Measurements from ENCODE around the gene RPL36AL. TPM values are rescaled to one million over a fixed set of nuclear protein-coding genes. Genes with fewer than 3 reads are reported as not detected.
"Not testable (repeated sequence)": the region's sequence is repeated elsewhere in the genome, so short reads cannot be mapped to it uniquely, and the experiment has no call there.

Gene RPL36AL
- 165 and 336 TPM in 2 replicates for total RNA-seq (2014; rRNA removed; shearing (Covaris generic))

GRCh38 chr14:49620182-49621113 lies at the start of gene RPL36AL, which contains the start of gene MGAT2:
RPL36AL (minus strand) TSS chr14:49620626; CDS start chr14:49619104, 1,522 bp downstream.
MGAT2 (plus strand) TSS chr14:49620799; CDS start chr14:49621269, 470 bp downstream.
- H3K36me3 ChIP-seq, result peaks cover 69% of the 10 kb centered on the region
- no peaks in the 10 kb centered on the region for H3K27me3 ChIP-seq (replicated peaks)
- peak within 1 kb of the TSS; percentile 73 for H3K4me3 ChIP-seq
- peak; percentile 92 to 98 for DNase-seq (ENCODE audit: low read depth in 1 of 2, low spot score in 2 of 2)
- peak within 1 kb of the TSS; percentile 80 for H3K27ac ChIP-seq
- H3K9me3 ChIP-seq (replicated peaks), result no peaks in the 10 kb centered on the region
- H3K4me1 ChIP-seq (replicated peaks), result peaks cover 37% of the 10 kb centered on the region

- H3K9me3 ChIP-seq (replicated peaks), result no peaks in the 10 kb centered on the region
- H3K4me1 ChIP-seq (replicated peaks), result no peaks in the 10 kb centered on the region
- no peaks in the 10 kb centered on the region for H3K27me3 ChIP-seq (replicated peaks)
- no peak for DNase-seq (ENCODE audit: low read depth in 1 of 2, low spot score in 2 of 2)
- peaks cover 8% of the 10 kb centered on the region; the same call in 1 of the 2 replicates for H3K36me3 ChIP-seq
- no peak overlapping the region for H3K4me3 ChIP-seq
- no peak overlapping the region for H3K27ac ChIP-seq
These were observed 39.4 kb upstream of the RPL36AL start for GRCh38 chr14:49659526-49660455.

GRCh38 chr14:49657500-49657899 lies 37.1 kb upstream of the RPL36AL start:
- not testable (repeated sequence) for H3K27ac ChIP-seq; H3K4me1 ChIP-seq (replicated peaks)

GRCh38 chr14:49654511-49654910 lies 34.1 kb upstream of the RPL36AL start:
- H3K36me3 ChIP-seq, result peaks cover 7% of the 10 kb centered on the region
- no peak for DNase-seq (ENCODE audit: low read depth in 1 of 2, low spot score in 2 of 2)
- no peaks in the 10 kb centered on the region for H3K4me1 ChIP-seq (replicated peaks)
- no peaks in the 10 kb centered on the region for H3K27me3 ChIP-seq (replicated peaks)
- H3K4me3 ChIP-seq, result no peak overlapping the region
- H3K9me3 ChIP-seq (replicated peaks), result no peaks in the 10 kb centered on the region
- no peak overlapping the region for H3K27ac ChIP-seq

More at GRCh38 chr14:49657500-49657899, 37.1 kb upstream of the RPL36AL start:
- H3K27me3 ChIP-seq (replicated peaks); H3K4me3 ChIP-seq; H3K36me3 ChIP-seq; DNase-seq (ENCODE audit: low read depth in 1 of 2, low spot score in 2 of 2); H3K9me3 ChIP-seq (replicated peaks): not testable (repeated sequence)

GRCh38 chr14:49653508-49653907 lies 33.1 kb upstream of the RPL36AL start:
- no peaks in the 10 kb centered on the region for H3K9me3 ChIP-seq (replicated peaks)
- peaks cover 4% of the 10 kb centered on the region for H3K36me3 ChIP-seq

GRCh38 chr14:49642163-49642562 lies 21.7 kb upstream of the RPL36AL start:
- Histone ChIP-seq H3K36me3 (peaks cover 42% of the 10 kb centered on the region), H3K27me3 (replicated peaks) (no peaks in the 10 kb centered on the region), H3K9me3 (replicated peaks) (no peaks in the 10 kb centered on the region), H3K4me1 (replicated peaks) (no peaks in the 10 kb centered on the region; the same call in 1 of the 2 replicates), H3K27ac (no peak overlapping the region), H3K4me3 (no peak overlapping the region)
- no peak for DNase-seq (ENCODE audit: low read depth in 1 of 2, low spot score in 2 of 2)

More at GRCh38 chr14:49653508-49653907, 33.1 kb upstream of the RPL36AL start:
- H3K27me3 ChIP-seq (replicated peaks), result no peaks in the 10 kb centered on the region
- no peaks in the 10 kb centered on the region for H3K4me1 ChIP-seq (replicated peaks)
- H3K4me3 ChIP-seq, result no peak overlapping the region
- no peak for DNase-seq (ENCODE audit: low read depth in 1 of 2, low spot score in 2 of 2)
- H3K27ac ChIP-seq, result no peak overlapping the region

- H3K4me3 ChIP-seq, result no peak overlapping the region
These were observed 21.3 kb upstream of the RPL36AL start for GRCh38 chr14:49641697-49642129.

GRCh38 chr14:49640540-49641417 lies 20.4 kb upstream of the RPL36AL start:
- no peak for DNase-seq (ENCODE audit: low read depth in 1 of 2, low spot score in 2 of 2)
- peaks cover 43% of the 10 kb centered on the region for H3K36me3 ChIP-seq
- no peak overlapping the region for H3K27ac ChIP-seq
- H3K4me3 ChIP-seq, result no peak overlapping the region
- H3K27me3 ChIP-seq (replicated peaks), result no peaks in the 10 kb centered on the region
- H3K9me3 ChIP-seq (replicated peaks), result no peaks in the 10 kb centered on the region
- peaks cover 7% of the 10 kb centered on the region for H3K4me1 ChIP-seq (replicated peaks)

More at GRCh38 chr14:49641697-49642129, 21.3 kb upstream of the RPL36AL start:
- DNase-seq (ENCODE audit: low read depth in 1 of 2, low spot score in 2 of 2), result peak in 1 of 2 experiments; percentile 2
- Histone ChIP-seq H3K4me1 (replicated peaks) (no peaks in the 10 kb centered on the region; the same call in 1 of the 2 replicates), H3K27ac (no peak overlapping the region), H3K27me3 (replicated peaks) (no peaks in the 10 kb centered on the region), H3K36me3 (peaks cover 41% of the 10 kb centered on the region), H3K9me3 (replicated peaks) (no peaks in the 10 kb centered on the region)

GRCh38 chr14:49637534-49638078 lies 17.2 kb upstream of the RPL36AL start:
- Histone ChIP-seq H3K9me3 (replicated peaks) (no peaks in the 10 kb centered on the region), H3K27ac (no peak overlapping the region), H3K27me3 (replicated peaks) (no peaks in the 10 kb centered on the region), H3K4me3 (no peak overlapping the region), H3K36me3 (peaks cover 49% of the 10 kb centered on the region), H3K4me1 (replicated peaks) (peaks cover 12% of the 10 kb centered on the region)
- no peak for DNase-seq (ENCODE audit: low read depth in 1 of 2, low spot score in 2 of 2)

- Histone ChIP-seq H3K36me3 (peaks cover 49% of the 10 kb centered on the region), H3K27ac (no peak overlapping the region), H3K4me3 (no peak overlapping the region), H3K27me3 (replicated peaks) (no peaks in the 10 kb centered on the region), H3K4me1 (replicated peaks) (peaks cover 12% of the 10 kb centered on the region), H3K9me3 (replicated peaks) (no peaks in the 10 kb centered on the region)
- DNase-seq (ENCODE audit: low read depth in 1 of 2, low spot score in 2 of 2), result no peak
These were observed 16.4 kb upstream of the RPL36AL start for GRCh38 chr14:49636866-49637265.

GRCh38 chr14:49634547-49635334 lies 14.3 kb upstream of the RPL36AL start, which contains the start of gene DNAAF2:
DNAAF2 (minus strand) TSS chr14:49635244; CDS start chr14:49635149, 95 bp downstream.
- Histone ChIP-seq H3K27me3 (replicated peaks) (no peaks in the 10 kb centered on the region), H3K4me1 (replicated peaks) (peaks cover 12% of the 10 kb centered on the region), H3K36me3 (peaks cover 36% of the 10 kb centered on the region), H3K9me3 (replicated peaks) (no peaks in the 10 kb centered on the region), H3K4me3 (peak within 1 kb of the TSS; percentile 78), H3K27ac (peak within 1 kb of the TSS; percentile 64)
- DNase-seq (ENCODE audit: low read depth in 1 of 2, low spot score in 2 of 2), result peak; percentile 63 to 91

Data from SJSA1 (cell line).